Activated naive CD4-positive, alpha-beta T cell treated with anti-CD3 and anti-CD28 coated beads for 36 hours (primary cell): ENCODE data around the gene DGKG. TPM values are rescaled to one million over a fixed set of nuclear protein-coding genes. Genes with fewer than 3 reads are reported as not detected.

Source experiments
- CTCF ChIA-PET: fragments of 350-600 bp; sonication (Branson Sonifier 250); formaldehyde crosslinking; loops from one replicate; lab custom pipeline; 2021; ENCODE audit warnings: antibody characterized with exemption; lab: Charles Lee
- DNase-seq: peaks from one replicate; pipeline ENCODE4 v3.0.0-alpha.2; 2020
- H3K27ac Mint-ChIP-seq: one replicate; pipeline ENCODE4 v1.8.0; 2021; ENCODE audit warnings: mild to moderate bottlenecking, mixed read lengths
- H3K27me3 Mint-ChIP-seq: one replicate; pipeline ENCODE4 v1.8.0; 2021; ENCODE audit warnings: low read depth, mixed read lengths
- H3K36me3 Mint-ChIP-seq: one replicate; pipeline ENCODE4 v1.8.0; 2021; ENCODE audit warnings: low read depth, mixed read lengths
- H3K4me1 Mint-ChIP-seq: one replicate; pipeline ENCODE4 v1.8.0; 2021; ENCODE audit warnings: low read depth, mixed read lengths
- H3K4me3 Mint-ChIP-seq: one replicate; pipeline ENCODE4 v1.8.0; 2021; ENCODE audit warnings: mild to moderate bottlenecking, moderate library complexity, mixed read lengths
- H3K9me3 Mint-ChIP-seq: one replicate; pipeline ENCODE4 v1.8.0; 2021; ENCODE audit warnings: mixed read lengths
- intact Hi-C: fragments of 100-400 bp; cut with micrococcal nuclease; formaldehyde crosslinking; loops from one replicate; pipeline ENCODE4 v1.15.1; 2023
- total RNA-seq, 2 experiments: library from RNA; stranded (reverse); gene quantifications; one replicate each; pipeline ENCODE4 v1.2.3, GENCODE V29; 2021

The DGKG gene
- total RNA-seq, 2 experiments from 2014 or later: 0.25 to 0.98 TPM

DNA sequence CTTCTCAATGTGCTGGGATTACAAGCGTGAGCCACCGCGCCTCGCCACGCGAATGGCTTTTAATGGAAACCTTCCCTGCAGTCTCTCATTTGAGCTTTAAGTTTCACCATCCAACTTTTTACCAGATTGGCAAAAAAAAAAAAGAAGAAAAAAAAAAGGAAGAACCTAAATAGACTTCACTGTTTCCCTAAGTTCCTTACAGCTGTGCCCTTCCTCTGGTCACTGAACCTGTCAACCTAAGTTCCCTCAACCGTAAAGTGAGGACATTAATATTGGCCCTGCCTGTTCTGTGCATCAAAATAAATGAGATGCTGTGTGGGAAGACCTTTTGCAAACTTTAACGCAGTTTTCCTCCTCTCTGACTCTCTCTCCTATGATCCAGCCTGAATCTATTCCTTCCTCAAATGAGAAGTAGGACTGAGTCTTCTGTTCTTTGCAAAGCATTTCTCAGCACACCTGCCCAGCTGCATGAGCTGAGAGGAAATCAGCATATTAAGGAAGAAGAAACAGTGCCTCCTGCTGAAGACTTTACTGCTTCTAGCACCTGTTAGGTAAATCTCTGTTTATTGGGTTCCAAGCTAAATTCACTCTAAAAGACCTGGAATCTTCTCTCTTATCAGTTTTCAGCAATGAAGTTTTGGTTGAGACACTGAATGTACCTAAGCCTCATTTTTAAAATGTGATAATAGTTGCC, 153.6 kb downstream of the DGKG start:
- intact Hi-C loops: no loop called here
- Mint-ChIP-seq H3K36me3 (no peaks in the 10 kb centered on the region), H3K27ac (no peak overlapping the region), H3K4me1 (no peaks in the 10 kb centered on the region), H3K27me3 (peaks cover 3% of the 10 kb centered on the region), H3K4me3 (no peak overlapping the region), H3K9me3 (no peaks in the 10 kb centered on the region)
- DNase-seq: no peak
- CTCF ChIA-PET: interaction anchor here (0.6 kb wide), 1 partner anchor 188 kb away, joined by 4 read pairs; no protein-coding TSS in a partner anchor

GRCh38 chr3:186207515-186207914, 154.5 kb downstream of the DGKG start:
- no peak overlapping the region for H3K4me3 Mint-ChIP-seq
- H3K4me1 Mint-ChIP-seq: no peaks in the 10 kb centered on the region
- DNase-seq: no peak
- intact Hi-C loops: no loop called here
- no peak overlapping the region for H3K27ac Mint-ChIP-seq
- no peaks in the 10 kb centered on the region for H3K9me3 Mint-ChIP-seq
- peaks cover 3% of the 10 kb centered on the region for H3K27me3 Mint-ChIP-seq
- CTCF ChIA-PET: no interaction called here
- H3K36me3 Mint-ChIP-seq: no peaks in the 10 kb centered on the region

DNA sequence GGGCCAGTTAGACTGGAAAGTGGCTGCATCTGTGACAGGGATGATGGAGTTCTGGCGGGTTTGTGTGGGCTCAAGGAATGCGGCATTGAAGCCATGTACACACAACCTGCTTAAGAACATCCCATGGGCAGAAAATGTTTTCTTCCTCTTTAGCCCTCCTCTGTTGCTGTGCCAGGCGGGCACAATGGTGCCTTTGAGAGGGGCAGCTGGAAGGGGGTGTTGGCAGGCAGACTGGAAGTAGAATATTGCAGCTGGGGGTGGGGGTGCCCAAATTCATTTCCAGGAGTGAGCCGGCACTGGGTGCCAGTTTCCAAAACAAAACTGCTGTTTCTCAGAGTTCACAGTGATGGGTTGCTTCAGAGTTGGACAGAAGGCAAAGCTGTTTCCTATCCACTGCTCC, 161.3 kb downstream of the DGKG start:
- no peaks in the 10 kb centered on the region for H3K4me1 Mint-ChIP-seq
- CTCF ChIA-PET: interaction anchor here (0.5 to 1.1 kb wide), 2 partner anchors 87 to 205 kb away, joined by 3 to 4 read pairs; no protein-coding TSS in a partner anchor
- no peak for DNase-seq
- no peak overlapping the region for H3K4me3 Mint-ChIP-seq
- intact Hi-C loops: no loop called here
- H3K36me3 Mint-ChIP-seq: no peaks in the 10 kb centered on the region
- H3K27me3 Mint-ChIP-seq: no peaks in the 10 kb centered on the region
- H3K27ac Mint-ChIP-seq: no peak overlapping the region
- no peaks in the 10 kb centered on the region for H3K9me3 Mint-ChIP-seq

DNA sequence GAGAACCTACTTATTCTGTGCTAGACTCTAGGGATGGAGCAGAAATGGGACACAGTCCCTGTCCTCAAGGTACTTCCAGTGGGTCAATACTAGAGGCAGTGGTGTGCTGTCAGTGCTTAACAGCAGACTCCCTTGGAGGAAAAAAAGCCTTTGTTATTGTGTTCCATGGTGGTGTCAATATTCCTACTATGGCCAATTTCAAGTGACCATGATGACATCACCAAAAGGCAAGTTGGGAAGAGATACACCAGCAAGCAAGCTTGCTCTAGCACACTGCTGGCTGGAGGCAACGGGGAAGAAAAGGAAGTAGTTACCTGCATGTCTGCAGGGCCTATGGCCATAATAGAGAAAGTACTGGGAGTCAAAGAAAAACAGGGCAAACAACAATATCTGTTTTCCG, 163.6 kb downstream of the DGKG start:
- Mint-ChIP-seq H3K4me3 (no peak overlapping the region), H3K9me3 (no peaks in the 10 kb centered on the region), H3K36me3 (no peaks in the 10 kb centered on the region), H3K4me1 (peaks cover 7% of the 10 kb centered on the region), H3K27ac (no peak overlapping the region), H3K27me3 (peaks cover 13% of the 10 kb centered on the region)
- intact Hi-C loops: no loop called here
- no peak for DNase-seq
- CTCF ChIA-PET: no interaction called here

DNA sequence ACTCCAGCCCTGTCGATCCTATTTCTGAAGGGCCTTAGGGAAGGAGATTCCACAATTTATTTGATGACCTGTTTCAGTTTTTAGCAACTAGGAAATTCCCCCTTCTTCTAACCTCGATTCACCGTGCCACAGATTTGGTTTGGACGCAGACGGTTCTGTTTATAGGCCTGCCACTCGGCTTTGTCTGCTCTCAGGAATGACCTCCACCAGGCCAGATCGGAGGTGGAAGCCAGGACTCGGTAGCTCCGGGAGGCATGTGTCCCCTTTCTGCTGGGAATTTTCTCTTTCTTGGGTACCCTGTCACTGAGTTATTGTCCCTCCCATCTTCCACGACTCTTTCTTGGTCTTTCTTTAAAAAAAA, 167.6 kb downstream of the DGKG start:
- DNase-seq: no peak
- peaks cover 22% of the 10 kb centered on the region for H3K27me3 Mint-ChIP-seq
- peak overlapping the region; percentile 10 for H3K4me3 Mint-ChIP-seq
- H3K27ac Mint-ChIP-seq: no peak overlapping the region
- no peaks in the 10 kb centered on the region for H3K36me3 Mint-ChIP-seq
- intact Hi-C loops: no loop called here
- H3K9me3 Mint-ChIP-seq: no peaks in the 10 kb centered on the region
- peaks cover 7% of the 10 kb centered on the region for H3K4me1 Mint-ChIP-seq
- CTCF ChIA-PET: no interaction called here

DNA sequence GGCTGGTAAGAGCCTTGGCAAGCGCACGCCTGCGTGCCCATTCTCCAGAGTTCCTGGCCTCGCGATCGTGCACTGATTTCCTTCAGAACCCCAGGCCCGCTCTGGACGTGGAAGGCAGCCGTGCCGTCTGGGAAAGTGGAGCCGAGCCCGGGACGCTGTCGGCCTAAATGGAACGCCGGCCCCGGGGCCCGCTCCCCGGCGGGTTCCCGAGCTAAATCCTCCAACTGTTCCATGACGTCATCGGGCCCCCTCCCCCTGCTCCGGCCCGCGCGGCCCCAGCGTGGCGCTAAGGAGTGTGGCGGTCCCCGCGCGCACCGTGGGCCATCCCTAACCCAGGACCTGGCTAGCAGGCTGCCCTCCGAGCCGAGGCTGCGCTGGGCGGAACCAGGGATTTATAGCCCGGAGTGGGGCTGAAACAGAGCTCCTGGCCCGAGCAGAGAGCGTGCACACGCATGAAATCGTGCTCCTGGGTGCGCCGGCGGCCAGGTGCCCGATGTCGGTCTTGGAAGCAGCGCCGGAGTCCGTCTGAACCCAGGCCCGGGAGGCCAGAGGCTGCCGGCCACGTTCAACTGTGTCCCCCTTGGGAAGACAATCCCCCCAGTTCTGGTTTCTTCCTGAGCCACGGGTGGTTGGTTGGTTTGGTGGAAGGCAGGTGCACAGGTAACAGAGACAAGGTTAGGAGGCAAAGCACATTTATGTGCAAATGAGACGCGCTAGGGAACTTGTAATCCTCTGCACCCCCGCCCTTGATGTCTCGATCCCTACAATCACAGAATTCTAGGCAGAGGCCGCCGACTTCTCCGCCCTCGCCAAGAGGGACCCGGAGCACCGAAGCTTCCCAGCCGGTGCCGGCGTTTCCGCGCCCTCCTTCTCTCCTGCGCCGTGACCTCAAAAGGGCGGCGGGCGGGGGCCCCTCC, 168.2 kb downstream of the DGKG start:
- intact Hi-C loops: no loop called here
- CTCF ChIA-PET: no interaction called here
- Mint-ChIP-seq H3K27ac (no peak overlapping the region), H3K4me3 (peak overlapping the region; percentile 10), H3K27me3 (peaks cover 22% of the 10 kb centered on the region), H3K9me3 (no peaks in the 10 kb centered on the region), H3K36me3 (no peaks in the 10 kb centered on the region), H3K4me1 (peaks cover 7% of the 10 kb centered on the region)
- DNase-seq: no peak

GRCh38 chr3:186192823-186193222, 169.2 kb downstream of the DGKG start:
- H3K36me3 Mint-ChIP-seq: no peaks in the 10 kb centered on the region
- DNase-seq: no peak
- no peaks in the 10 kb centered on the region for H3K9me3 Mint-ChIP-seq
- intact Hi-C loops: no loop called here
- H3K27me3 Mint-ChIP-seq: peaks cover 22% of the 10 kb centered on the region
- H3K4me3 Mint-ChIP-seq: no peak overlapping the region
- H3K27ac Mint-ChIP-seq: no peak overlapping the region
- H3K4me1 Mint-ChIP-seq: peaks cover 7% of the 10 kb centered on the region
- CTCF ChIA-PET: no interaction called here

DNA sequence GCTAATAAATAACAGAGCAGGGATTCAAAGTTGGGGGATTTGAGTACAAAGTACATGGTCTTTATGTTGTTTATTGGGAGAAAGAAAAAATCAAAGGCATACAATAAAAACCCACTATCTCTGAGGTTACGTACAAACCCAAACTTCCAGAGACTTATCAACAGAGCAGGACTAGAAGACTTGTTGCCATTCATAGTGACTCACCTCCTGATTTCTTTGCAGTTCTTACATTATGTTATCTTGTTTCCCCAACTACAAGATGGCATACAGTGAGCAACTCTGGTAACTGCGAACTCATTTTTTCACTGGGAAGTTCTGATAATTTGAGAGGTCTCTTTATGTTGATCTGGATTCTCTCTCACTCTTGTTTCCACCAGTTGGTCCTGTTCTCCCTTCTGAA, 172.5 kb downstream of the DGKG start:
- intact Hi-C loops: no loop called here
- Mint-ChIP-seq H3K36me3 (no peaks in the 10 kb centered on the region), H3K4me1 (peaks cover 20% of the 10 kb centered on the region), H3K27ac (no peak overlapping the region), H3K9me3 (no peaks in the 10 kb centered on the region), H3K27me3 (peaks cover 17% of the 10 kb centered on the region), H3K4me3 (no peak overlapping the region)
- no peak for DNase-seq
- CTCF ChIA-PET: interaction anchor here (0.7 kb wide), 1 partner anchor 29 kb away, joined by 8 read pairs; no protein-coding TSS in a partner anchor

DNA sequence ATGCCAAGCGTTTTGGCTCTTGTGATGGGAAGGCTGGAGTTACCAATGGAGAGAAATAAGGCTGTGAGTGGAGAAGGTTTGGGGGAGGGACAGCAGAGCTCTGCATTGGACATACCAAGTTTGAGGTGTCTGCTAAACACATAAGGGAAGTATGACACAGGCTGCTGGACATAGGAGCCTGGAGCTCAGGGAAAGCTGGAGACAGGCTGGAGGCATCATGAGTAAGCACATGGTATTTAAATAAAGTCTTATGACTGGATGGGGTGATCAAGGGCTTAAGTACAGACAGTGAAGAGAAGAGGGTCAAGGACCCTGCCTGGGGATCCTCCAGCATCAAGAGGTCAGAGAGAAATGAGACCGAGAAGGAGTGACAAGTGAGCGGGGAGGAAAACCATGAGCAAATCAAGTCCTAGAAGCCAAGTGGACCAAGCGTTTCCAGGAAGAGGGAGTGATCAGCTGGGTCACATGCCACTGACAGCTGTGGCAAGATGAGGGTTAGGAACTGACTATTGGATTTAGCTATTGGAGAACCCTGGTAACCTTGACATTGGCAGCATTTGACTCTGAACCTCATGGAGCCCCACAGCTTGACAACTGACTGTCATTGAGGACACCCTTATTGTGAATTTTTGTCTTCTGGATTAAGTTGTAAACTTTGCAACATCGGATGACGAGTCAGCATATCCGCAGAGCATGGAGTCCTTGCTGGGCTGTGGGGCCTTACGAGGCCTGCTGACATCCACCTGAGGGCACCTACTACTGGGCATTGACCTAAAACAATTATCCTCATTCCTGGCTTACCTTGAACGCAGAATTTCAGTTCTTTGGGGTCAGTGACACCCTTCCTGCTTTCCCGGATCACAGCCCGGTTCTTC, 174.4 kb downstream of the DGKG start:
- no peak overlapping the region for H3K4me3 Mint-ChIP-seq
- intact Hi-C loops: no loop called here
- H3K36me3 Mint-ChIP-seq: no peaks in the 10 kb centered on the region
- no peaks in the 10 kb centered on the region for H3K9me3 Mint-ChIP-seq
- peaks cover 13% of the 10 kb centered on the region for H3K4me1 Mint-ChIP-seq
- no peak overlapping the region for H3K27ac Mint-ChIP-seq
- peaks cover 2% of the 10 kb centered on the region for H3K27me3 Mint-ChIP-seq
- DNase-seq: no peak
- CTCF ChIA-PET: interaction anchor here (0.5 kb wide), 1 partner anchor 1791 kb away, joined by 3 read pairs; no protein-coding TSS in a partner anchor

DNA sequence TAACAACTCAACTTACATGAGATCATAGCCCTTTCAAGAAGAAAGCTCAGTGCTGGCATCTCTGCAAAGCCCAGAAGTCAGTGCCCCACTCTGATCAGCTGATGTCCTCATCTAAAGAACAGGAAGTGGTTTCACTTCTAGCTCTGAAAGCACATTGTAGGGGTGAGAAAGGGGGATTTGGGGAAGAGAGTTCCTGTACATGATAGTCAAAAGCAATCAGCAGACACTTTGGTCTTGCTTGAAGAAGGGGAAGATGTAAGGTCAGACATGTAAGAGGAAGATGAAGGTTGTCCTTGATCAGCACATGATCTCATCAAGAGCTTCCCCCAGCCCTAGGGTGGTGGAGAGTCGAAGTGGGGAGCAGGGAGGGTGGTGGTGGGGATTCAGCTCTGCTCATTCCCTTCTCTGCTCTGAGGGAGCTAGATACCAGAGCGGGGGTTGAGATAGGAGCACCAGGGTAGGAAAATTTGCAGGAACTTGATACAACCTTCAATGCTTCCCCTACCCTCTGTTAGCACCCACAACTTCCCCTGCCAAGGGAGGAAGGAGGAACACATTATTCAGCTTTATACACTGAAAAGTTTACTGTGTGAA, 176.7 kb downstream of the DGKG start:
- Mint-ChIP-seq H3K4me1 (peaks cover 13% of the 10 kb centered on the region), H3K9me3 (no peaks in the 10 kb centered on the region), H3K27me3 (peaks cover 2% of the 10 kb centered on the region), H3K4me3 (no peak overlapping the region), H3K36me3 (no peaks in the 10 kb centered on the region), H3K27ac (peak overlapping the region; percentile 52)
- DNase-seq: peak; percentile 65
- intact Hi-C loops: loop anchor here (1.0 to 2.0 kb wide), 2 partner anchors 34 to 76 kb away; partner anchors contain the start of gene ETV5
- CTCF ChIA-PET: interaction anchor here (1.2 kb wide), 1 partner anchor 355 kb away, joined by 3 read pairs; no protein-coding TSS in a partner anchor

DNA sequence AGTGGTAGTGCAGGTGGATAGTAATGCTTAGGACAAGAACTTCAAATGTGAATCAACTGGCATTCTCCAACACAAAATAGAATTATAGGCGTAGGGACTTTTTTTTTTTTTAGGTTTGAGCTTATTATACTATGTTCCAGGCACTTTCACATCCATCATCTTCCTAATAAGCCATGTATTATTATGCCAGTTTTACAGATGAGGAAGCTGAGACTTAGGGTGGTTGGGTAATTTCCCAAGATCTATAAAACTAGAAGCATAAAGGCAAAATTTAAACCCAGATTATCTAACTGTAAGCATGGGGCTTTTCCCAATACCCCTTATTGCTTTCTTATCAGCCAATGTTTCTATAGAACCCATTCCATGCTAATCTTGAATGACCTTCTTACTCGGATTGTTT, 178.0 kb downstream of the DGKG start:
- no peaks in the 10 kb centered on the region for H3K27me3 Mint-ChIP-seq
- no peaks in the 10 kb centered on the region for H3K9me3 Mint-ChIP-seq
- H3K27ac Mint-ChIP-seq: no peak overlapping the region
- CTCF ChIA-PET: interaction anchor here (0.7 to 1.2 kb wide), 3 partner anchors 31 to 385 kb away, joined by 3 to 4 read pairs (median 3); no protein-coding TSS in a partner anchor
- intact Hi-C loops: loop anchor here (2.0 kb wide), 1 partner anchor 33 kb away; no protein-coding TSS in a partner anchor
- DNase-seq: no peak
- H3K36me3 Mint-ChIP-seq: no peaks in the 10 kb centered on the region
- peaks cover 13% of the 10 kb centered on the region for H3K4me1 Mint-ChIP-seq
- no peak overlapping the region for H3K4me3 Mint-ChIP-seq
